ENCODE results near the gene SMARCE1. TPM values are rescaled to one million over a fixed set of nuclear protein-coding genes. Genes with fewer than 3 reads are reported as not detected.

Gene SMARCE1
- total RNA-seq (2022; extraction: Qiagen RNA extraction; ENCODE audit: low read depth), result 105 to 119 TPM (median 113 TPM) in 5 replicates

DNA sequence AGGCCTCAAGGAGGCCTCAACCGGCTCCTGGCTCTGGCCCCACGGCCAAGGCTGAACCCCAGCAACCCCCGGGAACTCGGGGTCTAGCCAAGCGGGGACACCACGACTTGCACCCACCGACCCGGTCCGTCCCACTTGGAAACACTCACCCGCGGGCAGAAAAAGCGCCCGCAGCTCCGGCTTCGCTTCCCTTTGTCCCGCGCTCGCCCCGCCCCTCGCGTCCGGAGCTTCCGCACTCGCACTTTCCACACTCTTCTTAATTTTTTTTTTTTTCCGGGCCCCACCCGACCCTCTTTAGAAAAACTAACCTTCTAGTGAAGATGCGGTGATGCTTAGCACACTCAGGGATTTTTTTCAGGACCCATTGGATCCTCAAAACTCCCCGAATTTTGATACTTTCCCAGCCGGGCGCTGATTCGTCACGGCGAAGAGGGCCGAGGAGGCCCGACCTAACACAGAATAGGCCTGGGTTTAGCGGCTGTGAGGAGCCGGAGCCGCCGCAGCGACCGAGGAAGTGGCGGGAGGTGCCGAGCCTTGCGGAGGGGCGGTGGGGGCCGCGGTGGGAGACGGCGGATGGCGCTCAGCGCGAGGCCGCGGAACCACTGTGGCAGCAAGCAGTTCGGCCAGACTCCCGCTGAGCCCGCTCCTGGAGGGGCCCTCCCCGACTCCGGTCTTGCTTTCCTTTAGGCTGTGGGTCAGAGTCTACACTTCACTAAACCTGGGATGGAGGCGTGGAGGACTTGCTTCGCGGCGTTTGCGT is at the start of gene SMARCE1:
Gene SMARCE1, minus strand, starts transcription at position 195 of the 760 bp plus-strand sequence. CDS start 2,016 bp downstream, outside the sequence.

DNA sequence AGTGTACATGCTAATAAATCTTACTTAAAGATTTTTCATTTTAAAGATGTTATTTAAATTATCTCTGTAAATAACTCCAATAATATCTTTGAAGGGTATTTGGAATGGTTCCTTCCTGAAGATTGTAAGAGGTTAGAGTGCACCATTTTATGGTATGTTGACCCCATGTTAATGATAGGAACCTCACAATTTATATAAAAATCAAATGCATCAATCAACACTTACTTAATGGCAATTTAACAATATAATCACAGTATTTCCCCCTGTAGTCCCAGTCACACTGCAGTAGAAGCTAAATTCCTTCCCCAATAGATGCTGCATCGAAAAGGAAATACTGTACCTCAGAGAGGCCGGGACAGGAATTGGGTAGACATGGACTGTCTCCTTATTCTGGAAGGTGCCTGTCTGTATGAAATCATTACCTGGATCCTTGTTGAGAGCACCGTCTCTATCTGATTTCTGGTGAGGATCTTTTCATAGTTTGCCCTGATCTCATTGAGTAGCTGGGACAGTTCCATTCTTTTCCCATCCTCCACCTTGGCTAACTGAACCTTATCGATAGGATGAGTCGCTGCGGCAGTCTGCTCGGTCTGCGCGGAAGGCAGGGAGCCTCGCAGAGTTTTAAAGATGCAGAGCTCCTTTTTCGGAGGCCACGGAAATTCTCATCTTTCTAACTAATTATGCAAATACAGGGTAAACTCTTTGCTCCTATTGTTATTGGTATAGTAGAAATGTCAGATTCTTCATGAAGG is 17.1 kb upstream of the SMARCE1 start, which contains the start of gene KRT222:
Gene KRT222, minus strand, starts transcription at position 596 of the 752 bp plus-strand sequence. Its CDS starts 78 bp downstream, at position 518.

Other genes starting within 250 kb of the SMARCE1 start
- gene TOP2A, start 229.9 kb downstream of the SMARCE1 start, total RNA-seq (2022; extraction: Qiagen RNA extraction; ENCODE audit: low read depth), result 134 to 262 TPM (median 221 TPM) in 5 replicates
- gene IGFBP4, start 204.4 kb downstream of the SMARCE1 start, total RNA-seq (2022; extraction: Qiagen RNA extraction; ENCODE audit: low read depth), result 1,873 to 3,199 TPM (median 3,004 TPM) in 5 replicates
- 170 to 273 TPM (median 226 TPM) in 5 replicates for gene TNS4, start 146.2 kb downstream of the SMARCE1 start, total RNA-seq (2022; extraction: Qiagen RNA extraction; ENCODE audit: low read depth)
- 0.88 to 1.3 TPM (median 1.2 TPM) in 5 replicates for gene CCR7, start 82.3 kb downstream of the SMARCE1 start, total RNA-seq (2022; extraction: Qiagen RNA extraction; ENCODE audit: low read depth)
- 0.41 to 1.1 TPM (median 0.59 TPM) in 5 replicates for gene KRT222, start 17.4 kb upstream of the SMARCE1 start, total RNA-seq (2022; extraction: Qiagen RNA extraction; ENCODE audit: low read depth)
- not detected in 5 replicates for gene KRT24, start 55.9 kb upstream of the SMARCE1 start, total RNA-seq (2022; extraction: Qiagen RNA extraction; ENCODE audit: low read depth)
- gene KRT25, start 107.5 kb upstream of the SMARCE1 start, total RNA-seq (2022; extraction: Qiagen RNA extraction; ENCODE audit: low read depth), result not detected in 5 replicates
- not detected in 5 replicates for gene KRT26, start 124.4 kb upstream of the SMARCE1 start, total RNA-seq (2022; extraction: Qiagen RNA extraction; ENCODE audit: low read depth)
- gene KRT27, start 134.7 kb upstream of the SMARCE1 start, total RNA-seq (2022; extraction: Qiagen RNA extraction; ENCODE audit: low read depth), result not detected in 5 replicates
- not detected in 5 replicates for gene KRT28, start 152.1 kb upstream of the SMARCE1 start, total RNA-seq (2022; extraction: Qiagen RNA extraction; ENCODE audit: low read depth)
- 99.6 to 118 TPM (median 105 TPM) in 5 replicates for gene KRT10, start 174.8 kb upstream of the SMARCE1 start, total RNA-seq (2022; extraction: Qiagen RNA extraction; ENCODE audit: low read depth)
- not detected in 5 replicates for gene KRT12, start 219.4 kb upstream of the SMARCE1 start, total RNA-seq (2022; extraction: Qiagen RNA extraction; ENCODE audit: low read depth)
- 0.18 to 0.61 TPM (median 0.31 TPM) in 5 replicates for gene KRT20, start 237.4 kb upstream of the SMARCE1 start, total RNA-seq (2022; extraction: Qiagen RNA extraction; ENCODE audit: low read depth)

Data from A549 treated with ZK216348 at 1 μM for 4 hours (cell line).